Liver (tissue), 3 donors: ENCODE measurements around the gene DNAJB4.

Experiments
- CTCF ChIP-seq: fragments of 150-350 bp; IDR thresholded peaks from 2 replicates; pipeline ENCODE4 v1.5.1; 2017; ENCODE audit warnings: improper control_type of control experiment, low read depth, low read length; ENCODE audit not compliant: missing input control
- FOXA1 ChIP-seq: IDR thresholded peaks from 2 replicates; pipeline ENCODE4 v1.6.1; 2016; ENCODE audit warnings: antibody characterized with exemption
- GABPA ChIP-seq, 2 donors: IDR thresholded peaks in 1 of 2; conservative IDR thresholded peaks in 1 of 2; 2 replicates each; pipeline ENCODE4 v1.6.1; 2016; ENCODE audit warnings: antibody characterized with exemption in 2 of 2, mild to moderate bottlenecking in 1 of 2, moderate library complexity in 1 of 2
- HNF4A ChIP-seq, 2 donors: conservative IDR thresholded peaks; 2 replicates each; pipeline ENCODE4 v1.6.1; 2016; ENCODE audit warnings: antibody characterized with exemption in 2 of 2, mild to moderate bottlenecking in 2 of 2
- RAD21 ChIP-seq, 2 donors: IDR thresholded peaks; 2 replicates each; pipeline ENCODE4 v1.6.1; 2016; ENCODE audit warnings: antibody characterized with exemption in 2 of 2, mild to moderate bottlenecking in 2 of 2
- SP1 ChIP-seq: IDR thresholded peaks from 2 replicates; pipeline ENCODE4 v1.6.1; 2018; ENCODE audit warnings: antibody characterized with exemption, mild to moderate bottlenecking
- YY1 ChIP-seq: IDR thresholded peaks from 2 replicates; pipeline ENCODE4 v1.6.1; 2016; ENCODE audit warnings: antibody characterized with exemption, mild to moderate bottlenecking
- TF ChIP-seq, protein P1 (sequence below): IDR thresholded peaks from 2 replicates; pipeline ENCODE4 v1.6.1; 2016; ENCODE audit warnings: antibody characterized with exemption, mild to moderate bottlenecking
- TF ChIP-seq, protein P2 (sequence below): IDR thresholded peaks from 2 replicates; pipeline ENCODE4 v1.6.1; 2016; ENCODE audit warnings: antibody characterized with exemption
- TF ChIP-seq, protein P3 (sequence below): IDR thresholded peaks from 2 replicates; pipeline ENCODE4 v1.6.1; 2016; ENCODE audit warnings: antibody characterized with exemption
- donor health status: healthy.
- donor health status: healthy.

GRCh38 chr1:77955709-77956108 lies 49.0 kb upstream of the DNAJB4 start:
- TF ChIP-seq YY1 = no peak
- no peak for TF ChIP-seq RAD21 (IDR thresholded peaks at IDR 0.05)
- no peak for TF ChIP-seq CTCF
- TF ChIP-seq HNF4A (conservative IDR thresholded peaks at IDR 0.05) = no peak
- TF ChIP-seq, protein P1, sequence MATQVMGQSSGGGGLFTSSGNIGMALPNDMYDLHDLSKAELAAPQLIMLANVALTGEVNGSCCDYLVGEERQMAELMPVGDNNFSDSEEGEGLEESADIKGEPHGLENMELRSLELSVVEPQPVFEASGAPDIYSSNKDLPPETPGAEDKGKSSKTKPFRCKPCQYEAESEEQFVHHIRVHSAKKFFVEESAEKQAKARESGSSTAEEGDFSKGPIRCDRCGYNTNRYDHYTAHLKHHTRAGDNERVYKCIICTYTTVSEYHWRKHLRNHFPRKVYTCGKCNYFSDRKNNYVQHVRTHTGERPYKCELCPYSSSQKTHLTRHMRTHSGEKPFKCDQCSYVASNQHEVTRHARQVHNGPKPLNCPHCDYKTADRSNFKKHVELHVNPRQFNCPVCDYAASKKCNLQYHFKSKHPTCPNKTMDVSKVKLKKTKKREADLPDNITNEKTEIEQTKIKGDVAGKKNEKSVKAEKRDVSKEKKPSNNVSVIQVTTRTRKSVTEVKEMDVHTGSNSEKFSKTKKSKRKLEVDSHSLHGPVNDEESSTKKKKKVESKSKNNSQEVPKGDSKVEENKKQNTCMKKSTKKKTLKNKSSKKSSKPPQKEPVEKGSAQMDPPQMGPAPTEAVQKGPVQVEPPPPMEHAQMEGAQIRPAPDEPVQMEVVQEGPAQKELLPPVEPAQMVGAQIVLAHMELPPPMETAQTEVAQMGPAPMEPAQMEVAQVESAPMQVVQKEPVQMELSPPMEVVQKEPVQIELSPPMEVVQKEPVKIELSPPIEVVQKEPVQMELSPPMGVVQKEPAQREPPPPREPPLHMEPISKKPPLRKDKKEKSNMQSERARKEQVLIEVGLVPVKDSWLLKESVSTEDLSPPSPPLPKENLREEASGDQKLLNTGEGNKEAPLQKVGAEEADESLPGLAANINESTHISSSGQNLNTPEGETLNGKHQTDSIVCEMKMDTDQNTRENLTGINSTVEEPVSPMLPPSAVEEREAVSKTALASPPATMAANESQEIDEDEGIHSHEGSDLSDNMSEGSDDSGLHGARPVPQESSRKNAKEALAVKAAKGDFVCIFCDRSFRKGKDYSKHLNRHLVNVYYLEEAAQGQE = no peak
- no peak for TF ChIP-seq FOXA1
- no peak for TF ChIP-seq SP1
- TF ChIP-seq, protein P2, sequence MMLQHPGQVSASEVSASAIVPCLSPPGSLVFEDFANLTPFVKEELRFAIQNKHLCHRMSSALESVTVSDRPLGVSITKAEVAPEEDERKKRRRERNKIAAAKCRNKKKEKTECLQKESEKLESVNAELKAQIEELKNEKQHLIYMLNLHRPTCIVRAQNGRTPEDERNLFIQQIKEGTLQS = no peak
- TF ChIP-seq, protein P3, sequence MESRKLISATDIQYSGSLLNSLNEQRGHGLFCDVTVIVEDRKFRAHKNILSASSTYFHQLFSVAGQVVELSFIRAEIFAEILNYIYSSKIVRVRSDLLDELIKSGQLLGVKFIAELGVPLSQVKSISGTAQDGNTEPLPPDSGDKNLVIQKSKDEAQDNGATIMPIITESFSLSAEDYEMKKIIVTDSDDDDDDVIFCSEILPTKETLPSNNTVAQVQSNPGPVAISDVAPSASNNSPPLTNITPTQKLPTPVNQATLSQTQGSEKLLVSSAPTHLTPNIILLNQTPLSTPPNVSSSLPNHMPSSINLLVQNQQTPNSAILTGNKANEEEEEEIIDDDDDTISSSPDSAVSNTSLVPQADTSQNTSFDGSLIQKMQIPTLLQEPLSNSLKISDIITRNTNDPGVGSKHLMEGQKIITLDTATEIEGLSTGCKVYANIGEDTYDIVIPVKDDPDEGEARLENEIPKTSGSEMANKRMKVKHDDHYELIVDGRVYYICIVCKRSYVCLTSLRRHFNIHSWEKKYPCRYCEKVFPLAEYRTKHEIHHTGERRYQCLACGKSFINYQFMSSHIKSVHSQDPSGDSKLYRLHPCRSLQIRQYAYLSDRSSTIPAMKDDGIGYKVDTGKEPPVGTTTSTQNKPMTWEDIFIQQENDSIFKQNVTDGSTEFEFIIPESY = no peak
- no peak for TF ChIP-seq GABPA (IDR thresholded peaks at IDR 0.05 in 1 of 2, conservative IDR thresholded peaks at IDR 0.05 in 1 of 2)
